Measurements from ENCODE around the gene KRTAP29-1.
"Not testable (repeated sequence)": the region's sequence is repeated elsewhere in the genome, so short reads cannot be mapped to it uniquely, and the experiment has no call there.

The KRTAP29-1 gene, protein sequence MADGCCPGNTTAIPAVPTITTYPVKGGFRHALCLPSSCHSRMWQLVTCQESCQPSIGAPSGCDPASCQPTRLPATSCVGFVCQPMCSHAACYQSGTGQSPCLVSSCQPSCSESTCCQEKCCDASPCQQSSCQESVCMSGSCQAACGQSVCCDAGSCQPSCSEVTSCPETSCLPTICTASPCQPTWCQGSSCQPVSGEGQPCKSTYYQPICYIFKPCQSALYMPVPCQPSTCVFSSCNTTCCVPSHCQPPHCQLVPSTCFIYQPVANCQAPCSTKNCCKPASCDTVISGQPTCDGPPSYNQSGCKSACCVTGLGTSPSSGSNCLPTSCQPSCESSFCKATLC

DNA sequence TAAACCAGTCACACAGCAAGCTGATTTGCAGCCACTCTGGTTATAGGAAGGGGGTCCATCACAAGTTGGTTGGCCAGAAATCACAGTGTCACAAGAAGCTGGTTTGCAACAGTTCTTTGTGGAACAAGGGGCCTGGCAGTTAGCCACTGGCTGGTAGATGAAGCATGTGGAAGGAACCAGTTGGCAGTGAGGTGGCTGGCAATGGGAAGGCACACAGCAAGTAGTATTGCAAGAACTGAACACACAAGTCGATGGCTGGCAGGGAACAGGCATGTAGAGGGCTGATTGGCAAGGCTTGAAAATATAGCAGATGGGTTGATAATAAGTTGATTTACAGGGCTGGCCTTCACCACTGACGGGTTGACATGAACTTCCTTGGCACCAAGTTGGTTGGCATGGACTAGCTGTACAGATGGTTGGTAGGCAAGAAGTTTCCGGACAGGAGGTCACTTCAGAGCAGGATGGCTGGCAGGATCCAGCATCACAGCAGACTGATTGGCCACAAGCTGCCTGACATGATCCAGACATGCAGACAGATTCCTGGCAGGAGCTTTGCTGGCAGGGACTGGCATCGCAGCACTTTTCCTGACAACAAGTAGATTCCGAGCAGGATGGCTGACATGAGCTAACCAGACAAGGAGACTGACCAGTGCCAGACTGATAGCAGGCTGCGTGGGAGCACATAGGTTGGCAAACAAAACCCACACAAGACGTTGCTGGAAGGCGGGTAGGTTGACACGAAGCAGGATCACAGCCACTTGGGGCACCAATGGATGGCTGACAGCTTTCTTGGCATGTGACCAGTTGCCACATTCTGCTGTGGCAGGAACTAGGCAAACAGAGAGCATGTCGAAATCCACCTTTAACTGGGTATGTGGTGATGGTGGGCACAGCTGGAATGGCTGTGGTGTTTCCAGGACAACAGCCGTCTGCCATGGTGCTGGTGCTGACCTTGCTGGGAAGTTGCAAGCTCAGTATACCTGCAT, at the start of gene KRTAP29-1:
TSS of gene KRTAP29-1 (minus strand) at position 936 of the 986 bp plus-strand sequence. CDS start at position 936, 0 bp downstream.
- no peak for DNase-seq

DNA sequence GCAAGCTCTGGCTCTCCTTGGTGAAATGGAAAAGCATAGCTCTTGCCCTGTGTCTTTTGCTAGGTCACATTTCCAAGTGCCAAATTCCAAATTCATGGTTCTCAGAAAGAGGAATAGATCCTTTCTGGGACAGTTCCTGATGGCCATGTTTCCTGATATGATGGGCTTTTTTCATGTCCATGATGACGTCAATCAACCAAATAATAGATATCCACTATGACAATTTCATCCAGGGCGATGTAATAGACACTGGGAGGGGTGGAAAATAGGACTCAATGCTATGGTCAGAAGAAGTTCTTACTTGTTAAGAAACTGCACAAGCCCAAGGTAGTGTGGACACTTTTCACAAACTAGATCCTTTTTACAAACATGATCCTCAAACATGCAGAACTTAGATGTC, 48.5 kb upstream of the KRTAP29-1 start:
- DNase-seq: no peak

DNA sequence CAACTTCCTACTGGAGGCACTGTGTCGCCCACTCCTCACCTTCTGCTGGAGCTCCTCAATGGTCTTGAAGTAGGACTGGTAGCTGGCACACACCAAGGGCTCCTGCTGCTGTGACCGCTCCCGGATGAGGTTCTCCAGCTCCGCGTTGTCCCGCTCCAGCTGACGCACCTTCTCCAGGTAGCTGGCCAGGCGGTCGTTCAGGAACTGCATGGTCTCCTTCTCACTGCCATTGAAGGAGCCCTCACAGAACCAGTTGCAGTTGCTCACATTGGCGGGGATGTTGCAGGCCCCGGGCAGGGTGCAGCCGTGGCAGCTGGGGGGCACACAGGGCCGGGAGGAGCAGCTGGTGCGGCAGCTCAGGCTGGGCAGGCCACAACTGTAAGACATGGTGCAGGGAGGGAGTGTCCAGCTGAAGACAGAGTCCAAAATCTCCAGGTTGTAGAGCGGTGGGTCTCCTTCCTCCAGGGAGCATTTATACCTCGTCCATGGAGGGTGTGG, 47.8 kb upstream of the KRTAP29-1 start, which contains the start of gene KRT33A:
TSS of gene KRT33A (minus strand) at position 448 of the 498 bp plus-strand sequence. CDS start at position 387, 61 bp downstream.
- DNase-seq: not testable (repeated sequence)

DNA sequence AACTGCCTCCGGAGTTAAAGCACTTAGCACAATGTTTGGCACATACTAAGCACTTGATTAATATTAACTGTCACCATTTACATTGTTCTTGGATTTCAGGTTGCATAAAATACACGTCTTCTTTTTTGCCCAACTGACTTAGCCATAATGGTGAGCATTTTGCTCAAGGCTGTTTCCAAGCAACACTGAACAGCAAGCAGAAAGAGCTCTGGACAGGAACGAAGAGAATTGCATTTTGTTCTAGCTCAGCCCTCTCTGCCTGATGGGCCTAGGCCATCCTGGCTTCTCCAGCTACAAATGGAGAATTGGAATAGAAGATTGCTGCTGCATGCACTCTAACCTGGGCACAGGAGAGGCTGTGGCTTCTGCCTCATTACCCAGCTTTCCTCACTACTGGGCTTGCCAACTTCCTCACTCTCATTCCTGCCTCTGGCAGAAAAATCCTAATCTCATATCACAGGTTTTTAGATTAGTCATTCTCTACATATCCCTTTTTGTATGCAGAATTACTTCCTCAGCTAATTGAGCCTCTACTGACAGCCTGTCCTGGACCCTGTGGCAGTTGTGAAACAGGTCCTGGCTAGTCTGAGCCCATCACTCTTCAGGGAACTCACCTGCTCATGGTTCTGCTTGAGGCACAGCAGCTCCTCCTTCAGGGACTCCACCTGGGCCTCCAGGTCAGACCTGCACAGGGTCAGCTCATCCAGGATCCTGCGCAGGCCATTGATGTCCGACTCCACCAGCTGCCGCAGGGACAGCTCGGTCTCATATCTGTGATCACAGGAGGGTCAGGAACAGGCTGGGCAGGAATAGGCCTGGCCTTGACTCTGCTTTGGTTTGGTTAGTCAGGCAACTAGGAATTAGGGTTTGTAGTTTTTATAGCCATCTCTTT, 45.5 kb upstream of the KRTAP29-1 start:
- DNase-seq: no peak

DNA sequence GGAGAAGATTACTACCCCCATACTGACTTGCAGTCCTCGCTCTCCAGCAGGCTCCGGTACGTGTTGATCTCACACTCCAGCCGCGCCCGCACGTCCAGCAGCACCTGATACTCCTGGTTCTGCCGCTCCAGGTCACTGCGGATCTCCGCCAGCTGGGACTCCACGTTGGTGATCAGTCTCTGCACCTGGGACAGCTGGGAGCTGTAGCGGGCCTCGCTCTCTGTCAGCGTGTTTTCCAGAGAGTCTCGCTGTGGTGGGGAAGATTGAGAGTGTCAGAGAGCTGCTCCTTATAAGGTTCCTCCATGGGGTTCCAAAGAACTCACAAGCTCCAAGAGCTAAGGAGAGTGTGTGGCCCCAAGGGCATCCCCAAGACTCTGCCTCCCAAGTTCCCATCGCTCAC, 43.8 kb upstream of the KRTAP29-1 start:
- not testable (repeated sequence) for DNase-seq

DNA sequence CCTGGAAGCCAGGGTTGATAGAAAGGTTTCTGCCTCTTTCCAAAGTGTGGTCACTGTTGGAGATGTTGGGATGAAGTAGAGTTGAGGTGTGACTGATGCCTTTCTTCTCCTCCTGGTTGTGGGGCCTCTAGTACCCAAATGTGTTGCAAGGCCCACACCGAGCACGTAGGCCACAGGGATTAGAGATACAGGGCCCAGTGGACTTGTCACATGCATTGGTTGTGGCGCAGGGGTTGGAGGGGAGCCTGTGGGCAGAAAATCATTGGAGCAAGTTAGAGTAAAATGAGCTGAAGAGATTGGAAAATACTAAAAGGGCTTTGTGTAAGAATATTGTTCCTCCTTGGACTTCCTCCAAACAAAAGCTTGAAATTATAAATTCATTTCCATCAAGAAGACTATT, 43.3 kb upstream of the KRTAP29-1 start:
- DNase-seq: no peak

DNA sequence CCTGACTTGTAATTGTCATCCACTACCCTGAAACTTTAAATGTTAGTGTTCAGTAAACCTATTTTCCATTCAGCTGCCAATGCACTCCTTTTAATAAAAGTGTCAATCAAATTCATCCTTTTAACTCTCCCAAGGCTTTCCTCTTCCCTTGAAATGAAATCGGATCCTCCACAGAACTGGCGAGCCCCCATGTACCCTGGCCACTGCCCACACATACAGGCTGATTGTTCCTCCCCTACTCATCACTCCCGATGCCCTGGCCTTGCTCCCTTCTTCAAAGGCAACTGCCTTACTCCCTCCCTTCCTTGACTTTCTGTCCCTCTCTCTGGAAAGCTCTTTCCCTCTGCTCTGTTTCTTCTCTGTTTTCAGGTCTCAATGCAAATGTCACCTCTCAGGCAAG, 40.4 kb upstream of the KRTAP29-1 start:
- no peak for DNase-seq

DNA sequence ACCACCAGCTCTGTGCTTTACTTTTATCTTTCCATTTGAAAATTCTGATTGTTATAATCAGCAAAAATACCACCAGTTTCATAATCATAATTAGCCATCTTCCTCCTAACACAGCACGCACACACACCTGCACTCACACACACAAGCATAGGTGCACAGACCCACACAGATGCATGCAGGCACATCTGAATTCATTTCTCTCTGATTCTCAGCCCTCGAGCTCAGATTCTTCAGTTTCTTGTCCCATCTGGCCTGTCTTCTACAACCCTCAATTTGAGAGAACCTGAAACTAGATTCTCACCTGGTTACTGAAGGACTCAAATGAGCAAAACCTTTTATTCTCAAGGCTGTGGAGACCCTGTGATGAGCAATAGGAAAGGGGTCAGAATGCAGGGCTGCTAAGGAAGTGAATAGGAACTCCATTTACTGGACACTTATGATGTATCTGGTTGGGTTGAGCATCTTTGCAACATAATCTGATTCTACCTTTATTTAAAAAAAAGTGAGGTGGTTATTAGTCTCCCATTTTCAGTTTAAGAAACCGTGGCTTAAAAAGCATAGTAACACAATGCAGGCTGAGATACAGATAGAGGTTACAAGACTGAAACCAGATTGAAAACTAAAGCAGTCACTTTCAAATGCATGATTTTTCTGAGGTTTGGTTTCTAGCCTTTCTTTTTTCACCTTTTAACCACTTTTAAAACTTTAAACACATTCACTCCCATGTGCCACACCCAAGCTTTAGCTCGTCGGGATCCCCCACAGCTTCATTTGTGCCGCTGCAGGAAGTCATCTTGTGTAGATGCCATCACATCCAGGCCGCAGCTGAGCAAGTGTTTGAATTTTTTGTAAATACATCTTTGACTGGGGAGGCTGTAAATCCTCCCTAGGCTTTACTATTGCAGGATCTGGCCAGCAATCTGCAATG, 38.5 kb upstream of the KRTAP29-1 start:
- DNase-seq: peak; percentile 54

DNA sequence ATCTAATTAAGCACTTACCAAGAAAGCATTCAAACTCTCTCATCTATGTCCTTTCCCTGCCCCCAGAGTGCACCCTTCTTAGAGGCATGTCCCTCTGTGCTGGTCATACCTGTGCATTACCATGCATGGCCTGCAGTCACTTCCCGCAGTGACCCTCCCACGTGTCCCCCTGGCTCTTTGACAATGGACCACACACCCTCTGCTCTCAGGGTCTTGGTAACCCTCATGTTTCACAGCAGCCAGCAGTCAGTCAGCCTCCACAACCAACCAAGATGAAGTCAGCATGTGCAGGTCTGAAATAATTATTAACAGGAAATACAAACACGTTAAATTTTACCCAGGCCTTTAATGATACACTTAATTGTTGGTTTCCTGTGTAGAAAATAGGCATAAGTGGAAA, 37.8 kb upstream of the KRTAP29-1 start:
- DNase-seq: no peak

DNA sequence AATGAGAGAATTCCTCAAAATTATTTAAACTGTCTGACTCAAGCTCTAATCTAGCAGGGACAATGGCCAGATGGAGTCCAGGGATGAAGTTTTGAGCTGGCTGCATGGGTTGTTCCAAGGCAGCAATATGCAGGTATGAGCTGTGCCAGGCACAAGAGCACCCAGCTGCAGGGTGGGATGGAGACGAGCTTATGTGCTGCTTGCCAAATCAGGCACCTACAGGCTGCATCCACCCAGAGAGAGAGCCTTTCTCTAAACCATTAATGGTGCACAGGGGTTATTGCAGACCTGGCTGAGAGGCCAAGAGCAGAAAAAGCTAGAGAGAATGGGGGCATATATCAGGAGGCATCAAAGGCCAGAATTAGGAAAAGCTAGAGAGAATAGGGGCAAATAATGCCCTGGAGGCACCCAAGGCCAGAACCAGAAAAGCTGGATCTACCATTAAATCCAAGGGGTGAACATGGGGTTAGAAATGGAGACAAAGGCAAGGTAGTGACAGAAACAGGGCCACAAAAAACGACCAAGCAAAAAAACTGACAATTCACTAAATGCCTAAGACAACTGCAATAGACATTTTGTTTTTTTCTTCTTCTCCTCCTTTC, 37.0 kb upstream of the KRTAP29-1 start:
- DNase-seq: no peak

DNA sequence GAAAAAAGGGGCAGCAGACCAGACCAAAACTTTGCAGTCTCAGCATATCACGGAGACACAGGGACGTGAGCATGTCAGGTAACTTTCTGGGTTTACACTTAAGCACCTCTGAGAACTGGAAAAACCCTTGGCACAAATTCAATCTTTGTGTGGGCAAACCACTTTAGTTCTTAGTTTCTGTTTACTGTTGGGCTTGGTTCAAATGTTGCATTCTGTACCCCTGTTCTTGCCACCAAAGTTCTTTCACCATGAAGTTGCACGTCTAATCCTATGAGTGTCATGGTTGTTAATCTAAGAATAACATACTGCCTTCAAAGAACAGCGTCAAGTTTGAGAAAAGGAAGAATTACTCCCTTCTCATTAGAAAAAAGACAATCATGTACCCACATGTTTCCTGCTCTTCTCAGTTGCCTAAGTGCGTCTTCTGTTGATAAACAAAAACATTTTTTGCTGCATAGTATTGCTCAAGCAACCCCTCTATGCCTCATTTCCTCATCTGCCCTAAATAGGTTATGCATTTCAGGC, 36.4 kb upstream of the KRTAP29-1 start:
- no peak for DNase-seq

DNA sequence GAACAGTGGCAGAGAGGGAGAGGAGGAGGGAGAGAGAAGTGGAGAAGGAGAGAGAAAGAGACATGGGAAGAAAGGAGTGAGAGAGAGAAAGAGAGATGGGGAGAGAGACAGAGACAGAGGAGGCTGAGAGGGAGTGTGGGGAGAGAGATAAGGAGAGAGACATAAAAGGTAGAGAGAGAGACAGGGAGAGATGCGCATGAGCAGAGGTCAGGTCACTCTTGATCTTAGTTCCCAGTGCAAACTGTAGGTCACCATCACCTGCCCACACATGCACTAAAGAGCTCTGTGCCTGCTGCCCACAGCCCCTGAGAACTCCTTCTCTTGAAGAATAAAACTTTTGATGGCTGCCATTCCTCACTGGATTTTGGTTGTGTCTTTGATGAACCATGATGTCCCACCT, 33.1 kb upstream of the KRTAP29-1 start:
- DNase-seq: no peak

DNA sequence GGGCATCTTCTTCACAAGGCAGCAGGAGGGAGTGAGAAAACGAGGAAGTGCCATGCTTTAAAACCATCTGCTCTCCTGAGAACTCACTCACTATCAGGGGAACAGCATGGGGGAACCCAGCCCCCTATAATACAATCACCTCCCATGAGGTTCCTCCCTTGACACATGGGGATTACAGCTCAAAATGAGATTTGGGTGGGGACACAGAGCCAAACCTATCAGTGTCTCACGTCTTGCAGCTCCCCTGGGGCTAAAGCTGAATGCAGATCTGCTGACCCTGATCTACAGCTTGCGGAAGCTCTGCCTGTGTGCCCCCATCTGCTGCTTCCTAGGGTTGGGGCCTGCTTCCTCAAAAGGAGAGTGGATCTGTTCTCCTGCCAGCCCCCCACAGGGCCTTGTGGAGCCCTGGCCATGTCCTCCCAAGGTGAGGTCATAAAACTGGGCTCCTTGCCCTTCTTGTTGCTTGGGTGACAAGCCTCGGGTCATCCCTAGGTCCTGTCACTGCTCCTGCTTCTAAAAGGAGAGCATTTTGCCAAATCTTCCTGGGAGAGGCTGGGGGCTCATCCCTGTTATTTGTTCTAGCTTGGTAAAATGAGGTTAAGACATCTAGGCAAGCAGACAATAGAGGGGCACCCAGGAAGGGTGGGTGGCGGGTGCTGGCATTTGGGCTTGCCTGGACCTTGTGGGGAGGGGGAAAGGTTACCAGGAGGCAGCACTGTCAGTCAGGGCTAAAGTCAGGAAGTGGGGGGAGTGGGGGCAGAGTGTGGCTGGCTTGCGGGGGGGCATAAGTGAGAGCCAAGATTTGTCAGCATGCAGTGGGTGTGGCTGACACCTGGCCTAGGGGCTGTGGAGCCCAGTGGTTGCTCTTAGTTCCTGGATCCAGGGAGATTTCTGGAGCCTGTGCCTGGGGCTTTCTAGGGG, 32.0 kb upstream of the KRTAP29-1 start:
- no peak for DNase-seq

DNA sequence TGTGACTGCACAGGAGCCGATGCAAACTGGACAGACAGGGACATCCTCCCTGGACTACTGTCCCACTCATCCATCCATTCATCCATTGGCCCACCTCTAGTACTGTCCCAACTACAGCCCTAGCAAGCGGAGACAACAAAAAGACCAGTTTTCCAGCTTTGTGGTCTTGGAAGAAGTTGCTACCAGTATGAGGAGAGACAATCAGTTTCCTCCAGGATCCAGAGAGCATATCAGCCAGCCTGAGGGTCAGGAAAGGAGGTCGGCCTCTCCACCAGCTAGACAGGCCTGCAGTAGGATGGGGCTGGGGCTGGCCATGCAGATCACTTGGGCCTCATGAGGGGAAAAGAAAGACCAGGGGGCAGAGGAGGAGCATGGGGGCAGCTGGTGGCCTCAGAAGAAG, 31.2 kb upstream of the KRTAP29-1 start:
- no peak for DNase-seq

DNA sequence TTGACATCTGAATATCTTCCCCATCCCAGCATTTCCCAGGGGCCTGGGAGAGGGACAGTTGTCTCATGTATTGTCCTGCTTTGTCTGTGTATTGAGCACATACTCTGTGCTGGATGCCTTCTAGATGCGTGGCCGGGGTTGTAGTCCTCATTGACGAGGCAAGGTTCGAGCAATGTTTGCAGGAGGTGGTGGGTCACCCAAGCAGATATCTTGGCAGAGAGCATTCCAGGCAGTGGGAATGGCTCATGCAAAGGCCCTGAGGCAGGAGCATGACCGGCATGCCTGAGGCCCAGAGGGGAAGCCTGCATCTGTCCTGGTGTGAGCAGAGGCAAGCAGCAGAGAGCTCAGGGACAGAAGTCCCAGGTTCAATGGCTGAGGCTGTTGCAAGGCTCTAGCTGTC, 30.4 kb upstream of the KRTAP29-1 start:
- DNase-seq: no peak

DNA sequence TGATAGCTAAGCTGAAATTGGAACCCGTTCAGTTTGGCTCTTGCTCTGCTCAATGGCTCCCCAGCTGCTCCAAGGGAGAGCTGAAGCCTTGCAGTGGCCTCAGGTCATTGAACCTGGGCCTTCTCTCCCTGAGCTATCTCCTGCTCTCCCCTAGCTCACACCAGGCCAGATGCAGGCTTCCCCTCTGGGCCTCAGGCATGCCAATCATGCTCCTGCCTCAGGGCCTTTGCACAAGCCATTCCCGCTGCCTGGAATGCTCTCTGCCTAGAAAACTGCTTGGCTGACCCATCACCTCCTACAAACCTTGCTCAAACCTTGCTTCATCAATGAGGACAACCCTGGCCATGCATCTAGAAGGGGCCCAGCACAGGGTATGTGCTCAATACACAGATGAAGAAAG, 29.6 kb upstream of the KRTAP29-1 start:
- DNase-seq: no peak

DNA sequence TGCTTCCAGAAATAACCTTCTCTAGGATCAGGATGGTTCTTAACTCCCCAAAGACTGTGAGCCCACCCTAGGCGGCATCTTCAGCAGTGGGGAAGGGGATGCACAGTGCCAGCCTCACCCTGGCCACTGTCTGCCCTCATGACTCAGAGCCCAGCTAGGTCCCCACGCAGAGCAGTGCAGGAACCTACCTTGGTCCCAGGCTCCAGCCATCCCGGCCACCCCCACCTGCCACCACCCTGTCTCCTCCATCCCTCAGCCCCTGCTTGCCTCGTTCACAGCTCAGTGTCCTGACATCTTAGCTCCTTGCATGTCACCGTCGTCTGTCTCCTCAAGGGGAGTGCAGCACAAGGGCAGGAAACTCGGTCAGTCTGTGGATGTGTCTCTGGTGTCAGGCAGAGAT, 29.0 kb upstream of the KRTAP29-1 start:
- DNase-seq: no peak

DNA sequence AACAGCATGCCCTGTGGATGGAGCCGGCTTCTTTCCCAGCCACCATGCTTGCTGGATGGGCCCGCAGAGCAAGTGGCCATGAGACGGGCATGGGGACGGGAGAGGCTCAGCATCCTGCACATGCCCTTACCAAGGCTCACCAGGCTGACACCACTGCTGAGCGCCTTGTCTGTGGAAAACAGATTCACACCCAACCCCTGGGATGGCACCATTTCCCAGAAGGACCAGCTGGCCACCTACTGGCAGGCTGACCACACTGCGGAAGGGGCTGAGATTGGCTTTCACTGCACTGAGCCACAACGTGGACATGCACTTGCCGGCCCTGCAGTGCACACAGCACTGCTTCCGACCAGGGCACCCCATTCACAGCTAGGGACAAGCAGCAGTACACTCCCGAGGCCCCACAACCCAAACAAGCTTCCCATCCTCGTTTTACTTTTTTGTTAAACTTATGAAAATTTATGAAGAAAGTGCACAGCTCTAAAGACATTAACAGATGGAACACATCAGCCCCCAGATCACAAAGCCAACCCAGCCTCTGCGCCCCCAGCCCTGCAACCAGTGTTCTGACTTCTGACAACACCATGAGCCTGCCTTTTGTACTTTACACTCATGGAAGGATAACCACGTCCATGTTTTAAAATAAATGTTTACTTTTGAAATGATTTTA, 26.8 kb upstream of the KRTAP29-1 start:
- no peak for DNase-seq

DNA sequence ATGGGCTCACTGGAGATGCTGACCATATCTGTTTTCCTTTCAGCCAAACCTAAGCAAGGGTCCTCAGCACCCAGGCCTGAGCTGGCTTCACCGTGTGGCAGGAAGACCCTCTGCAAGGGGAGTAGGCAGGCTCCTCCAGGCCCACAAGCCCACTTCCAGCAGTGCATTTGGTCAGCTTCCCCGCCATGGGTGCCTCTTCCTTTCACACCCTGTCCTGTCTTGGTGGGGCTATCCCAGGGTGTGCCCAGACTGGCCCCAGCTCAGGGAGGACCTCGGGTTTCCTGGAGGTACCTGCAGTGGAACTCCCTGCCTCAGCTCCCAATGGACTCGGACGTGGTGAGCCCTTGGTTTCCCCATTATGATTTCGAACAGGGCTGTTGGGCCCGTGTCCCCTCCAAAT, 25.6 kb upstream of the KRTAP29-1 start:
- no peak for DNase-seq
